ENCODE data around the gene TTC32.

The TTC32 gene

GRCh38 chr2:19848029-19848750 is 53.6 kb downstream of the TTC32 start:
- DNase-seq: peak; percentile 17

- peak; percentile 21 for DNase-seq
These were observed 54.3 kb downstream of the TTC32 start for GRCh38 chr2:19847486-19847885.

Measured in islet precursor cell (in vitro differentiated cells).